ENCODE results near the gene CCM2. TPM values are rescaled to one million over a fixed set of nuclear protein-coding genes. Genes with fewer than 3 reads are reported as not detected.
A peak's percentile ranks its signal among the peaks of the same experiment; 100 is the strongest.

The CCM2 gene
- total RNA-seq, 2 experiments from 2014 or later, result 70.1 to 80.1 TPM

DNA sequence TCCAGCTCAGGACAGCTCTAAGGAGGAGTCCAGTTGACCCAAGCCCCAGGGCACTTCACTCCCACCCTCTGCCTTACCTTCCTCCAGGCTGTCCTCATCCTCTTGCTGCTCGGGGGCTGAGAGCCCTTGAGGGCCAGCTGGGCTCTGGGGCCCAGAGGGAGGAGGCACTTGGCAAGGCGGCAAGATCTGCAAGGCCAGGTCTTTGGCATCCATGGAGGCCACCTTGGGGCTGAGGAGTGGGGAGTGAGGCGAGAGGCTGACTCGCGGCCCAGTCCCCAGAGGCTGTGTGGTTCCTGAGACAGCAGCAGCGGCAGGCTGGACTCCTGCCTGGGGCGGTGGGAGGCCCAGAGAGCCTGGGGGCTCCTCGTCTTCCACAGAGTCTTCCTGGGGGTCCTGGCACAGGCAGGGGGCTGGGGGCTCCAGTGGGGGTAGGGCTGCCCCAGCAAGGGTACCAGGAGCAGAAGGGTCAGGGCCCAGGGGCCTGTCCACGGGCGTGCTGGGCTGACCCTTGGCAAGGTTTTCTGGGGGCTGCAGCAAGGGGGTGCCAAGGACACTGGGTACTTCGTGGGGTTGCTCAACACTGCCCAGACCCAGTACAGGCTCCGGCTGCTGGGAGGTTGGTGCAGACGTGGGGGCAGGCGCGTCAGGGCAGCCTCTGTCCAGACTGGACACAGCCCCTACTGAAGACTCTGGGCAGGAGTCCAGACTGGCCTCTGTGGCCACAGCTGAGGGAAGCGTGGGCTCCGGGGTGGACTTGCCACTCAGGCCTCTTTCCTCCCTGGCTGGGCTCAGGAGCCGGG, 82.2 kb downstream of the CCM2 start:
- Mint-ChIP-seq H3K27me3 (no peaks in the 10 kb centered on the region), H3K4me3 (no peak overlapping the region), H3K27ac (no peak overlapping the region), H3K4me1 (no peaks in the 10 kb centered on the region), H3K36me3 (ENCODE audit: low read depth) (no peaks in the 10 kb centered on the region), H3K9me3 (ENCODE audit: low read depth) (no peaks in the 10 kb centered on the region)
- ChIA-PET CTCF (no interaction called here), POLR2A (no interaction called here)
- intact Hi-C loops (cut with DNase I, micrococcal nuclease), result no loop called here
- DNase-seq (peak; percentile 3), ATAC-seq (no peak)

DNA sequence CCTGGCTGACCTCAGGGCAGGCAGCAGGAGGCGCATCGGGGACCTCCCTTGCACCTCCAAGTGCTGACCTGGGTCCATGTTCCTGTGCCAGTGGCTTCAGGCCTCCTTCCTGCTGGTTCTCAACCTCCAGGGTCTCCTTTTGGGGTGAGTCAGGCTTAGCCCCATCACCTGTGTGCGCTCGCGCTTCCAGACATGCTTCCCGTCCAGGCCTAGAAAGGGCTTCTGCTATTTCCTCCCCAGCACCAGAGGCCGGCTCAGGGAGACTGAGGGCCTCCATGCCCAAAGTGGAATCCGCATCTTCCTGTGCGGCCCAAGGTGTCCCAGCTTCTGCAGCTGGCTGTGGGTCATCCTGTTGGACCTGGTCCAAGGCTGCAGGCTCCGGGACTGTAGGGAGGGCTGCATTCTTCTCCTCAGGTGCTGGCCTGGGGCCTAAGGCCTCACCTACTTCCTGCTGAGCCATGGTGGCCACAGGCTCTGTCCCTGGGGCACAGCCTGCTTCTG, 82.9 kb downstream of the CCM2 start:
- CTCF ChIA-PET, result no interaction called here
- Mint-ChIP-seq H3K4me3 (no peak overlapping the region), H3K9me3 (ENCODE audit: low read depth) (no peaks in the 10 kb centered on the region), H3K27me3 (no peaks in the 10 kb centered on the region), H3K36me3 (ENCODE audit: low read depth) (no peaks in the 10 kb centered on the region), H3K4me1 (no peaks in the 10 kb centered on the region), H3K27ac (no peak overlapping the region)
- intact Hi-C loops (cut with DNase I, micrococcal nuclease), result no loop called here
- no peak for ATAC-seq
- POLR2A ChIA-PET, result no interaction called here
- DNase-seq, result peak; percentile 3

DNA sequence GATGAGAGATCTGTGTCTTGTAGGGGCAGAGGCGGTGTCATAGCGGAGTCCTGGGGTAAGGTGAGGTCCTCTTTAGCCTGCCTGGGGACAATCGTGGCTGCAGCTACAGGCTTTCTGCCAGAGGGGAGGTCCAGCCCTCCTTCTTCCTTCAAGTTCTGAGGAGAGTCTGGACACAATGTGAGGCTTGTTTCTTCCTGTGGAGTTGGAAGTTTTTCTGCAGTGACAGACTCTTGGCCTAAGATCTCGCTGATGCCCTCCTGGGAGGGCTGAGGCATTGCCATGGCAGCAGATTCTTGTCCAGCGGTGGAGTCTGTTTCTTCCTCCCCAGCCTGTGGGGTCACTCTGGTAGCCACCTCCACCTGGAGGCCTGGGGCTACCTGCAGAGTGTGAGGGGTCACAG, 84.3 kb downstream of the CCM2 start:
- no peaks in the 10 kb centered on the region for H3K9me3 Mint-ChIP-seq (ENCODE audit: low read depth)
- no peak overlapping the region for H3K4me3 Mint-ChIP-seq
- DNase-seq (peak; percentile 2), ATAC-seq (no peak)
- POLR2A ChIA-PET, result no interaction called here
- peaks cover 2% of the 10 kb centered on the region for H3K27me3 Mint-ChIP-seq
- CTCF ChIA-PET, result no interaction called here
- H3K36me3 Mint-ChIP-seq (ENCODE audit: low read depth), result no peaks in the 10 kb centered on the region
- peaks cover 2% of the 10 kb centered on the region for H3K4me1 Mint-ChIP-seq
- intact Hi-C loops (cut with DNase I, micrococcal nuclease), result no loop called here
- no peak overlapping the region for H3K27ac Mint-ChIP-seq

GRCh38 chr7:45084901-45085618, 85.1 kb downstream of the CCM2 start:
- H3K27ac Mint-ChIP-seq, result no peak overlapping the region
- ATAC-seq, result no peak
- H3K4me3 Mint-ChIP-seq, result no peak overlapping the region
- H3K4me1 Mint-ChIP-seq, result peaks cover 5% of the 10 kb centered on the region
- POLR2A ChIA-PET, result interaction anchor here (0.7 kb wide), 1 partner anchor 83 kb away, joined by 4 read pairs; no protein-coding TSS in a partner anchor
- DNase-seq, result no peak
- peaks cover 8% of the 10 kb centered on the region for H3K27me3 Mint-ChIP-seq
- CTCF ChIA-PET, result interaction anchor here (0.7 kb wide), 1 partner anchor 142 kb away, joined by 3 read pairs; no protein-coding TSS in a partner anchor
- H3K36me3 Mint-ChIP-seq (ENCODE audit: low read depth), result no peaks in the 10 kb centered on the region
- no peaks in the 10 kb centered on the region for H3K9me3 Mint-ChIP-seq (ENCODE audit: low read depth)
- intact Hi-C loops (cut with DNase I, micrococcal nuclease), result no loop called here

GRCh38 chr7:45085619-45086200, 85.7 kb downstream of the CCM2 start:
- intact Hi-C loops (cut with DNase I, micrococcal nuclease), result no loop called here
- H3K36me3 Mint-ChIP-seq (ENCODE audit: low read depth), result no peaks in the 10 kb centered on the region
- DNase-seq, result no peak
- ChIA-PET CTCF (interaction anchor here (0.7 kb wide), 1 partner anchor 143 kb away, joined by 3 read pairs; no protein-coding TSS in a partner anchor), POLR2A (interaction anchor here (0.7 kb wide), 1 partner anchor 84 kb away, joined by 4 read pairs; no protein-coding TSS in a partner anchor)
- H3K9me3 Mint-ChIP-seq (ENCODE audit: low read depth), result no peaks in the 10 kb centered on the region
- H3K27me3 Mint-ChIP-seq, result peaks cover 8% of the 10 kb centered on the region
- no peak overlapping the region for H3K27ac Mint-ChIP-seq
- ATAC-seq, result no peak
- H3K4me3 Mint-ChIP-seq, result no peak overlapping the region
- peaks cover 5% of the 10 kb centered on the region for H3K4me1 Mint-ChIP-seq

DNA sequence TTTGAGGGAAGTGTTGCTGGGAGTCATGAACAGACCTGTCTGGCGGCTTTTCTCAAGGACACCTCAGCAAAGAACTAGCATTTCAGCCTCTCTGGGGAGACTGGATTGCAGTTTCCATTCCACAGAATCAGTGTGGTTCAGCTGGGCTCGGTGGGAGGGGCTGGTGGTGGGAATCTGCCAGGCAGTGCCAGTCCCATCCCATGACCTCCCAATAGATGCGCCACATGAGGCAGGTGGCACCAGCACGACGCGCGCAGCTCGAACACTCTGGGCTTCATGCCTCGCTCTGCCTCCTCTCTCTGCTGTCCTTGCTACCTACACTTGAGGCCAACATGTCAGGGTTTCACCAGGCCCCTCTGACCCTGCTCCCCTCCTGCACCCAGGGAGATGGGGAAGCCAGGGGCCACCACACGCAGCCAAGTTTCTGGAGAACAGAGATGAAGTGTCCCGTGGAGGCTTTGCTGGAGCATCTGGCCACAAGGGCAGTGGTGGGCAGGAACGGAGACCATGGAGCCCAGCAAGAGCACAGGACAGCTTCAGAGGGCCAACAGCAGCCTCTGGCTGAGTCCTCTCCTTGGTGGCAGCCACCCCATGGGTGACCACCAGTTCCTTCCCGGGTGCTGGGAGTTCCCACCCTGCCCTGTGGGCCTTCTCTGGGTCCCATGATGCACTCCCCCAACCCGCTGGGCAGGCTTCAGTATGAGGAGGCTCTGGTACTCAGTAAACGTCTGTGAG, 86.5 kb downstream of the CCM2 start:
- H3K36me3 Mint-ChIP-seq (ENCODE audit: low read depth), result no peaks in the 10 kb centered on the region
- POLR2A ChIA-PET, result interaction anchor here (0.6 to 1.0 kb wide), 3 partner anchors 24 to 219 kb away, joined by 3 to 5 read pairs (median 3); partner anchors contain the start of gene TBRG4
- no peak overlapping the region for H3K27ac Mint-ChIP-seq

GRCh38 chr7:45087301-45088145, 87.5 kb downstream of the CCM2 start:
- Mint-ChIP-seq H3K4me3 (no peak overlapping the region), H3K4me1 (peaks cover 5% of the 10 kb centered on the region), H3K27me3 (peaks cover 8% of the 10 kb centered on the region), H3K27ac (no peak overlapping the region), H3K9me3 (ENCODE audit: low read depth) (no peaks in the 10 kb centered on the region), H3K36me3 (ENCODE audit: low read depth) (no peaks in the 10 kb centered on the region)
- intact Hi-C loops (cut with DNase I, micrococcal nuclease), result no loop called here
- ATAC-seq (no peak), DNase-seq (no peak)
- ChIA-PET CTCF (interaction anchor here (0.6 to 1.0 kb wide), 2 partner anchors 12 to 60 kb away, joined by 3 read pairs; no protein-coding TSS in a partner anchor), POLR2A (interaction anchor here (0.6 to 1.0 kb wide), 3 partner anchors 23 to 220 kb away, joined by 3 to 5 read pairs (median 3); partner anchors contain the start of gene TBRG4)

More for the DNA sequence above, 86.5 kb downstream of the CCM2 start:
- peaks cover 5% of the 10 kb centered on the region for H3K4me1 Mint-ChIP-seq
- H3K4me3 Mint-ChIP-seq, result no peak overlapping the region
- no peaks in the 10 kb centered on the region for H3K9me3 Mint-ChIP-seq (ENCODE audit: low read depth)
- CTCF ChIA-PET, result interaction anchor here (1.0 kb wide), 1 partner anchor 59 kb away, joined by 3 read pairs; no protein-coding TSS in a partner anchor
- H3K27me3 Mint-ChIP-seq, result peaks cover 8% of the 10 kb centered on the region
- DNase-seq (no peak), ATAC-seq (no peak)
- intact Hi-C loops (cut with DNase I, micrococcal nuclease), result no loop called here

- DNase-seq (no peak), ATAC-seq (no peak)
- Mint-ChIP-seq H3K36me3 (ENCODE audit: low read depth) (no peaks in the 10 kb centered on the region), H3K4me3 (peak overlapping the region; percentile 23), H3K4me1 (peaks cover 5% of the 10 kb centered on the region), H3K9me3 (ENCODE audit: low read depth) (no peaks in the 10 kb centered on the region), H3K27me3 (peaks cover 8% of the 10 kb centered on the region), H3K27ac (no peak overlapping the region)
- intact Hi-C loops (cut with DNase I, micrococcal nuclease), result no loop called here
- POLR2A ChIA-PET, result no interaction called here
- CTCF ChIA-PET, result no interaction called here
Measured at GRCh38 chr7:45088146-45088701, 88.2 kb downstream of the CCM2 start.

GRCh38 chr7:45088821-45089340, 88.9 kb downstream of the CCM2 start, which contains the start of gene NACAD:
Gene NACAD (minus strand): TSS chr7:45088969. CDS start chr7:45088894, 75 bp downstream.
- Mint-ChIP-seq H3K4me3 (peak within 1 kb of the TSS; percentile 66), H3K9me3 (ENCODE audit: low read depth) (peaks cover 2% of the 10 kb centered on the region), H3K36me3 (ENCODE audit: low read depth) (peaks cover 1% of the 10 kb centered on the region), H3K27ac (no peak within 1 kb of the TSS), H3K4me1 (peaks cover 5% of the 10 kb centered on the region), H3K27me3 (peaks cover 8% of the 10 kb centered on the region)
- POLR2A ChIA-PET, result no interaction called here
- DNase-seq (no peak), ATAC-seq (peak; percentile 37)
- intact Hi-C loops (cut with DNase I, micrococcal nuclease), result loop anchor here in 1 of 2 experiments (1.0 kb wide), 1 partner anchor 89 kb away; the partner anchor contains the start of gene CCM2
- CTCF ChIA-PET, result interaction anchor here (0.7 to 1.0 kb wide), 2 partner anchors 37 to 239 kb away, joined by 4 read pairs; no protein-coding TSS in a partner anchor

Data from activated CD4-positive, alpha-beta T cell treated with anti-CD3 and anti-CD28 coated beads for 36 hours (primary cell).